K562 (cell line): ENCODE data around the gene SLC37A2. TPM values are rescaled to one million over a fixed set of nuclear protein-coding genes. Genes with fewer than 3 reads are reported as not detected.

Source experiments
- ATAC-seq: fragments of 200-7000 bp; cut with Tn5 transposase; 3 replicates; pipeline ENCODE4 v1.9.1; 2020; ENCODE audit warnings: moderate library complexity
- BruUV-seq: library from RNA; stranded (reverse); fragments of 400-500 nt; replicated peaks from 2 replicates; lab custom pipeline; 2021; lab: Mats Ljungman, UMichigan
- CTCF ChIA-PET: fragments of 300-600 bp; formaldehyde crosslinking; extraction: SDS; loops from one replicate; lab custom pipeline; 2021; ENCODE audit warnings: low intra/inter-chr PET ratio; lab: Yijun Ruan, JAX
- POLR2A ChIA-PET: fragments of 300-600, 350-650 bp; sonication (Branson Sonifier 250); formaldehyde crosslinking; extraction: SDS; loops from one replicate; lab custom pipeline; 2021; ENCODE audit warnings: antibody characterized with exemption, inconsistent platforms; lab: Yijun Ruan, JAX
- DNase-seq, 4 experiments: peaks; one replicate each; pipeline versions ENCODE4 v3.0.0 to v3.0.0-alpha.2; 2011 to 2018; ENCODE audit warnings: low spot score in 3 of 4, mixed read lengths in 3 of 4; ENCODE audit errors: extremely low read depth in 1 of 4
- FAIRE-seq: peaks from 2 replicates; lab custom pipeline; 2011; peaks lifted over from hg19 to GRCh38; lab: Jason Lieb, UNC
- H2AFZ ChIP-seq: 2 replicates; pipeline ENCODE4 v1.6.0; 2011; ENCODE audit warnings: low read depth, low read length, control low read depth, inconsistent platforms
- H3K27ac ChIP-seq: fragments of 200-600 bp; 3 replicates; pipeline ENCODE4 v1.8.0; 2011; ENCODE audit warnings: low read depth, mild to moderate bottlenecking, control low read depth, inconsistent platforms, low read length, moderate library complexity, mixed read lengths; ENCODE audit errors: extremely low read depth
- H3K27me3 ChIP-seq, 2 experiments: fragments of 300-600 bp in 1 of 2; 2 replicates in 1 of 2; 3 replicates in 1 of 2; pipeline versions ENCODE4 v1.6.0 to v1.8.0; 2011; ENCODE audit warnings: inconsistent platforms in 2 of 2, low read length in 2 of 2, mild to moderate bottlenecking in 1 of 2, mixed read lengths in 1 of 2, moderate library complexity in 1 of 2; ENCODE audit not compliant: control insufficient read depth in 2 of 2, insufficient read depth in 2 of 2
- H3K36me3 ChIP-seq: fragments of 300-600 bp; 3 replicates; pipeline ENCODE4 v1.8.0; 2011; ENCODE audit warnings: mild to moderate bottlenecking, low read length, inconsistent platforms; ENCODE audit not compliant: control insufficient read depth, insufficient read depth
- H3K4me1 ChIP-seq, 2 experiments: fragments of 200-600 bp in 1 of 2; replicated peaks in 1 of 2; 2 replicates in 1 of 2; 3 replicates in 1 of 2; pipeline versions ENCODE4 v1.5.1 to v1.8.0; 2011; ENCODE audit warnings: inconsistent platforms in 2 of 2, low read length in 2 of 2, mild to moderate bottlenecking in 1 of 2, mixed read lengths in 1 of 2, moderate library complexity in 1 of 2; ENCODE audit not compliant: control insufficient read depth in 2 of 2, insufficient read depth in 2 of 2
- H3K4me2 ChIP-seq: 2 replicates; pipeline ENCODE4 v1.6.1; 2011; ENCODE audit warnings: low read length, control low read depth, inconsistent platforms, mixed read lengths; ENCODE audit not compliant: insufficient read depth
- H3K4me3 ChIP-seq: fragments of 200-600 bp; sonication (generic), shearing (Covaris generic); 2 replicates; pipeline ENCODE4 v1.5.1; 2016; ENCODE audit warnings: control low read depth, inconsistent platforms
- H3K79me2 ChIP-seq: fragments of 200-600 bp; 3 replicates; pipeline ENCODE4 v1.8.0; 2011; ENCODE audit warnings: low read length, inconsistent platforms; ENCODE audit not compliant: control insufficient read depth, insufficient read depth
- H3K9ac ChIP-seq, 2 experiments: 2 replicates each; pipeline versions ENCODE4 v1.6.0 to v1.6.1; 2011; ENCODE audit warnings: low read depth in 2 of 2, low read length in 2 of 2, control low read depth in 1 of 2, inconsistent platforms in 1 of 2, mild to moderate bottlenecking in 1 of 2, mixed read lengths in 1 of 2; ENCODE audit not compliant: insufficient read depth in 1 of 2
- H3K9me1 ChIP-seq: one replicate; pipeline ENCODE4 v1.6.0; 2011; ENCODE audit warnings: inconsistent platforms, mild to moderate bottlenecking, low read length, moderate library complexity; ENCODE audit not compliant: control insufficient read depth, insufficient read depth
- H3K9me3 ChIP-seq: replicated peaks from 2 replicates; pipeline ENCODE4 v1.5.1; 2011; ENCODE audit warnings: low read depth, low read length, inconsistent platforms; ENCODE audit not compliant: control insufficient read depth, insufficient read depth
- H4K20me1 ChIP-seq: replicated peaks from 2 replicates; pipeline ENCODE4 v1.6.1; 2011; ENCODE audit warnings: low read length, inconsistent platforms, mixed read lengths; ENCODE audit not compliant: control insufficient read depth, insufficient read depth
- DIDO1 ChIP-seq: fragments of 450-650 bp; IDR thresholded peaks from 2 replicates; pipeline ENCODE4 v1.6.1; 2016; ENCODE audit warnings: low read depth, missing biosample characterization, missing genetic modification characterization
- ETS2 ChIP-seq: IDR thresholded peaks from 2 replicates; pipeline ENCODE4 v1.6.1; 2016; ENCODE audit warnings: borderline replicate concordance, missing genetic modification characterization, mild to moderate bottlenecking, moderate library complexity, missing compliant biosample characterization; ENCODE audit not compliant: poor library complexity, severe bottlenecking
- MIER1 ChIP-seq: fragments of 450-650 bp; IDR thresholded peaks from 2 replicates; pipeline ENCODE4 v1.6.1; 2016; ENCODE audit warnings: antibody characterized with exemption, mild to moderate bottlenecking, low read depth
- MYC ChIP-seq, 2 experiments: fragments of 250-450 bp in 1 of 2; sonication (Bioruptor Pico) in 1 of 2; IDR thresholded peaks; 2 replicates each; pipeline versions ENCODE4 v1.5.1 to v1.6.1; 2012 to 2021; ENCODE audit warnings: low read depth in 2 of 2, borderline replicate concordance in 1 of 2, improper control_type of control experiment in 1 of 2, low read length in 1 of 2, mild to moderate bottlenecking in 1 of 2, moderate library complexity in 1 of 2
- PTBP1 ChIP-seq: fragments of 200-400 bp; formaldehyde crosslinking; IDR thresholded peaks from 2 replicates; pipeline ENCODE4 v1.6.1; 2017; ENCODE audit warnings: low read depth, low read length
- U2AF2 ChIP-seq: fragments of 200-400 bp; formaldehyde crosslinking; optimal IDR thresholded peaks from 2 replicates; pipeline ENCODE3; 2017; ENCODE audit warnings: low read depth, mild to moderate bottlenecking, low read length
- ZEB2 ChIP-seq: fragments of 450-650 bp; IDR thresholded peaks from 2 replicates; pipeline ENCODE4 v1.6.1; 2016
- ZNF778 ChIP-seq: fragments of 450-650 bp; formaldehyde crosslinking; IDR thresholded peaks from 2 replicates; pipeline ENCODE4 v1.4.0; 2020; ENCODE audit warnings: mild to moderate bottlenecking, moderate library complexity
- ZSCAN29 ChIP-seq: fragments of 450-650 bp; IDR thresholded peaks from 2 replicates; pipeline ENCODE4 v1.6.1; 2017
- WGBS: fragments of 100-300 bp; shearing (Covaris generic); methylation state at CpG from one replicate; pipeline ENCODE4 v1.1.6; 2016; ENCODE audit warnings: low coverage, mixed read lengths; ENCODE audit not compliant: insufficient coverage; ENCODE audit errors: missing lambda C conversion rate; 5-methylcytosine and 5-hydroxymethylcytosine counted together
- in situ Hi-C: fragments of 300-500 bp; cut with MboI; formaldehyde crosslinking; loops from 4 replicates; pipeline ENCODE4 v1.15.0; 2018; ENCODE audit warnings: inconsistent platforms, mixed read lengths
- intact Hi-C: fragments of 100-400 bp; cut with micrococcal nuclease; formaldehyde crosslinking; loops from 2 replicates; pipeline ENCODE4 v1.14.2; 2022
- polyA plus RNA-seq, 8 experiments: library from polyadenylated mRNA; depleted of rRNA in 4 of 8; stranded (reverse) in 5 of 8; unstranded in 3 of 8; fragments of >200 nt; fragmentation: Nextera tagmentation in 2 of 8; fragmentation: Illumina TruSeq in 1 of 8; extraction: Ambion mirVana in 2 of 8; extraction: Trizol in 1 of 8; gene quantifications; 2 replicates each; pipeline versions ENCODE4 v1.2.1 to v1.2.3, GENCODE V29; 2011 to 2014; ENCODE audit warnings: inconsistent platforms in 1 of 8, missing spikeins in 1 of 8
- total RNA-seq, 7 experiments: library from RNA; depleted of rRNA in 6 of 7; stranded (reverse); fragments of >200 nt in 6 of 7; fragmentation: Illumina TruSeq in 2 of 7; extraction: Trizol in 2 of 7; gene quantifications; 2 replicates each; pipeline versions ENCODE4 v1.2.1 to v1.2.3, GENCODE V29; 2011 to 2021; ENCODE audit warnings: low replicate concordance in 1 of 7
- TF ChIP-seq, protein P1 (sequence below): sonication (generic); formaldehyde crosslinking; IDR thresholded peaks from 2 replicates; pipeline ENCODE4 v1.9.0; 2022; ENCODE audit warnings: mild to moderate bottlenecking, missing genetic modification reagents
- TF ChIP-seq, protein P2 (sequence below): fragments of 450-650 bp; formaldehyde crosslinking; IDR thresholded peaks from 2 replicates; pipeline ENCODE4 v1.4.0; 2020; ENCODE audit warnings: mild to moderate bottlenecking
- TF ChIP-seq, protein P3 (sequence below): fragments of 450-650 bp; conservative IDR thresholded peaks from 2 replicates; pipeline ENCODE4 v1.6.1; 2016; ENCODE audit warnings: missing genetic modification characterization, low read depth, mild to moderate bottlenecking, control low read depth, missing compliant biosample characterization
- TF ChIP-seq, protein P4 (sequence below): fragments of 450-650 bp; IDR thresholded peaks from 2 replicates; pipeline ENCODE4 v1.6.1; 2018; ENCODE audit warnings: mild to moderate bottlenecking, low read depth; ENCODE audit not compliant: partially characterized antibody
- TF ChIP-seq, protein P5 (sequence below): fragments of 250-450 bp; sonication (Bioruptor Pico); IDR thresholded peaks from 2 replicates; pipeline ENCODE4 v1.9.0; 2021; ENCODE audit warnings: mild to moderate bottlenecking
- TF ChIP-seq, protein P6 (sequence below): sonication (generic); formaldehyde crosslinking; IDR thresholded peaks from 2 replicates; pipeline ENCODE4 v1.8.1; 2023; ENCODE audit warnings: mild to moderate bottlenecking, missing genetic modification reagents

SLC37A2 gene
- total and polyA plus RNA-seq, 9 of the 15 experiments (the other 6 are each of a cell fraction or from before 2014, with no cell fraction given) = 0.01 to 1.2 (median 0.52) TPM

DNA sequence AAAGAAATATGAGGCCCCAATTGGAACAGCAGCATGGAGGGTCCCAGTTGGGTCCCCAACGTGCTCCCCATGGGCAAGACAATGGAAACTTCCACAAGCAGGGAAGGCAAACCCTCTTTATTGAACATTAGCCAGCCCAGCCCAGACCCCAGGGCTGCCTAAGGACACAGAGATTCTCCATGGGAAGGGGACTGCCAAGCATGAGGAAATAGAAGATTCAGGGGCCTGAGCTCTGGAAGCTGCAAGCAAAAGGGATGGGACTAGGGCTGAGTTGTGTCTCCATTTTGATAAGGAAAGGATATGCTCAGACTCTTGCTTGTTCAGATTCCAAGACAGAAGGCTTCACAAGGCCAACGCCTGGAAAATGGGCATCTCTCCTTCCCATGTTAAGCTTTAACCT lies 25.0 kb downstream of the SLC37A2 start:
- H3K9me3 ChIP-seq = no peaks in the 10 kb centered on the region
- H3K4me1 ChIP-seq = peaks cover 0 to 7% of the 10 kb centered on the region in 2 experiments; a peak in 2 of 5 replicates
- no TSS peak for BruUV-seq
- H4K20me1 ChIP-seq = 0 out of 2 replicates have a peak, but pooled peaks cover 3% of the 10 kb centered on the region
- DNase-seq (no peak), ATAC-seq (no peak), FAIRE-seq (no peak)
- ChIA-PET POLR2A (interaction anchor here (0.8 to 1.2 kb wide), 2 partner anchors 10 to 315 kb away, joined by 3 read pairs; no protein-coding TSS in a partner anchor), CTCF (no interaction called here)
- H3K9ac ChIP-seq = no peak overlapping the region
- H3K9me1 ChIP-seq = no peaks in the 10 kb centered on the region
- no peak overlapping the region for H3K4me3 ChIP-seq
- H3K4me2 ChIP-seq = no peak overlapping the region
- H3K36me3 ChIP-seq = no peaks in the 10 kb centered on the region
- no peak overlapping the region for H2AFZ ChIP-seq
- intact Hi-C loops = no loop called here
- no peak overlapping the region for H3K27ac ChIP-seq
- H3K27me3 ChIP-seq = no peaks in the 10 kb centered on the region
- no peaks in the 10 kb centered on the region for H3K79me2 ChIP-seq
- 19% methylated on average over 2 of the region's 2 CpGs for WGBS
- in situ Hi-C loops = no loop called here
- TF ChIP-seq ETS2 (tag) (no peak), ZNF778 (CRISPR knock-in tag) (no peak), ZSCAN29 (no peak), ZEB2 (no peak), PTBP1 (no peak), U2AF2 (no peak), MYC (IDR thresholded peaks at IDR 0.05; ENCODE audit: low read depth, low read length) (no peak), MYC (CRISPR knock-in tag; IDR thresholded peaks at IDR 0.05; ENCODE audit: borderline replicate concordance, low read depth) (no peak), MIER1 (no peak), DIDO1 (tag) (no peak)
- TF ChIP-seq, protein P1, sequence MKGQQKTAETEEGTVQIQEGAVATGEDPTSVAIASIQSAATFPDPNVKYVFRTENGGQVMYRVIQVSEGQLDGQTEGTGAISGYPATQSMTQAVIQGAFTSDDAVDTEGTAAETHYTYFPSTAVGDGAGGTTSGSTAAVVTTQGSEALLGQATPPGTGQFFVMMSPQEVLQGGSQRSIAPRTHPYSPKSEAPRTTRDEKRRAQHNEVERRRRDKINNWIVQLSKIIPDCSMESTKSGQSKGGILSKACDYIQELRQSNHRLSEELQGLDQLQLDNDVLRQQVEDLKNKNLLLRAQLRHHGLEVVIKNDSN (CRISPR knock-in tag) = no peak
- TF ChIP-seq, protein P2, sequence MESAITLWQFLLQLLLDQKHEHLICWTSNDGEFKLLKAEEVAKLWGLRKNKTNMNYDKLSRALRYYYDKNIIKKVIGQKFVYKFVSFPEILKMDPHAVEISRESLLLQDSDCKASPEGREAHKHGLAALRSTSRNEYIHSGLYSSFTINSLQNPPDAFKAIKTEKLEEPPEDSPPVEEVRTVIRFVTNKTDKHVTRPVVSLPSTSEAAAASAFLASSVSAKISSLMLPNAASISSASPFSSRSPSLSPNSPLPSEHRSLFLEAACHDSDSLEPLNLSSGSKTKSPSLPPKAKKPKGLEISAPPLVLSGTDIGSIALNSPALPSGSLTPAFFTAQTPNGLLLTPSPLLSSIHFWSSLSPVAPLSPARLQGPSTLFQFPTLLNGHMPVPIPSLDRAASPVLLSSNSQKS (CRISPR knock-in tag) = no peak
- TF ChIP-seq, protein P3, sequence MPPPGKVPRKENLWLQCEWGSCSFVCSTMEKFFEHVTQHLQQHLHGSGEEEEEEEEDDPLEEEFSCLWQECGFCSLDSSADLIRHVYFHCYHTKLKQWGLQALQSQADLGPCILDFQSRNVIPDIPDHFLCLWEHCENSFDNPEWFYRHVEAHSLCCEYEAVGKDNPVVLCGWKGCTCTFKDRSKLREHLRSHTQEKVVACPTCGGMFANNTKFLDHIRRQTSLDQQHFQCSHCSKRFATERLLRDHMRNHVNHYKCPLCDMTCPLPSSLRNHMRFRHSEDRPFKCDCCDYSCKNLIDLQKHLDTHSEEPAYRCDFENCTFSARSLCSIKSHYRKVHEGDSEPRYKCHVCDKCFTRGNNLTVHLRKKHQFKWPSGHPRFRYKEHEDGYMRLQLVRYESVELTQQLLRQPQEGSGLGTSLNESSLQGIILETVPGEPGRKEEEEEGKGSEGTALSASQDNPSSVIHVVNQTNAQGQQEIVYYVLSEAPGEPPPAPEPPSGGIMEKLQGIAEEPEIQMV (tag) = no peak
- TF ChIP-seq, protein P4, sequence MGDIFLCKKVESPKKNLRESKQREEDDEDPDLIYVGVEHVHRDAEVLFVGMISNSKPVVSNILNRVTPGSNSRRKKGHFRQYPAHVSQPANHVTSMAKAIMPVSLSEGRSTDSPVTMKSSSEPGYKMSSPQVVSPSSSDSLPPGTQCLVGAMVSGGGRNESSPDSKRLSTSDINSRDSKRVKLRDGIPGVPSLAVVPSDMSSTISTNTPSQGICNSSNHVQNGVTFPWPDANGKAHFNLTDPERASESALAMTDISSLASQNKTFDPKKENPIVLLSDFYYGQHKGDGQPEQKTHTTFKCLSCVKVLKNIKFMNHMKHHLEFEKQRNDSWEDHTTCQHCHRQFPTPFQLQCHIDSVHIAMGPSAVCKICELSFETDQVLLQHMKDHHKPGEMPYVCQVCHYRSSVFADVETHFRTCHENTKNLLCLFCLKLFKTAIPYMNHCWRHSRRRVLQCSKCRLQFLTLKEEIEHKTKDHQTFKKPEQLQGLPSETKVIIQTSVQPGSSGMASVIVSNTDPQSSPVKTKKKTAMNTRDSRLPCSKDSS = no peak
- TF ChIP-seq, protein P5, sequence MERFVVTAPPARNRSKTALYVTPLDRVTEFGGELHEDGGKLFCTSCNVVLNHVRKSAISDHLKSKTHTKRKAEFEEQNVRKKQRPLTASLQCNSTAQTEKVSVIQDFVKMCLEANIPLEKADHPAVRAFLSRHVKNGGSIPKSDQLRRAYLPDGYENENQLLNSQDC (CRISPR knock-in tag) = no peak
- TF ChIP-seq, protein P6, sequence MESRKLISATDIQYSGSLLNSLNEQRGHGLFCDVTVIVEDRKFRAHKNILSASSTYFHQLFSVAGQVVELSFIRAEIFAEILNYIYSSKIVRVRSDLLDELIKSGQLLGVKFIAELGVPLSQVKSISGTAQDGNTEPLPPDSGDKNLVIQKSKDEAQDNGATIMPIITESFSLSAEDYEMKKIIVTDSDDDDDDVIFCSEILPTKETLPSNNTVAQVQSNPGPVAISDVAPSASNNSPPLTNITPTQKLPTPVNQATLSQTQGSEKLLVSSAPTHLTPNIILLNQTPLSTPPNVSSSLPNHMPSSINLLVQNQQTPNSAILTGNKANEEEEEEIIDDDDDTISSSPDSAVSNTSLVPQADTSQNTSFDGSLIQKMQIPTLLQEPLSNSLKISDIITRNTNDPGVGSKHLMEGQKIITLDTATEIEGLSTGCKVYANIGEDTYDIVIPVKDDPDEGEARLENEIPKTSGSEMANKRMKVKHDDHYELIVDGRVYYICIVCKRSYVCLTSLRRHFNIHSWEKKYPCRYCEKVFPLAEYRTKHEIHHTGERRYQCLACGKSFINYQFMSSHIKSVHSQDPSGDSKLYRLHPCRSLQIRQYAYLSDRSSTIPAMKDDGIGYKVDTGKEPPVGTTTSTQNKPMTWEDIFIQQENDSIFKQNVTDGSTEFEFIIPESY (CRISPR knock-in tag) = no peak
